Cardiac muscle cell (in vitro differentiated cells and primary cell): ENCODE measurements around the gene ZNF792. TPM values are rescaled to one million over a fixed set of nuclear protein-coding genes. Genes with fewer than 3 reads are reported as not detected.
"Not testable (repeated sequence)": the region's sequence is repeated elsewhere in the genome, so short reads cannot be mapped to it uniquely, and the experiment has no call there.

ENCODE experiments used
- DNase-seq, 2 donors: peaks; one replicate each; pipeline versions ENCODE4 v3.0.0 to v3.0.0-alpha.2; 2010 to 2017; ENCODE audit warnings: low read depth in 1 of 2, low spot score in 1 of 2
- H3K27ac ChIP-seq: fragments of 200-600 bp; sonication (generic); 2 replicates; pipeline ENCODE4 v1.5.1; 2016
- H3K27me3 ChIP-seq: fragments of 200-600 bp; sonication (generic); 2 replicates; pipeline ENCODE4 v1.6.0; 2016; ENCODE audit warnings: control low read depth
- H3K36me3 ChIP-seq: fragments of 200-600 bp; sonication (generic); 2 replicates; pipeline ENCODE4 v1.5.1; 2016; ENCODE audit warnings: control low read depth
- H3K4me1 ChIP-seq: fragments of 200-600 bp; sonication (generic); 2 replicates; pipeline ENCODE4 v1.8.1; 2017; ENCODE audit warnings: low read depth, mild to moderate bottlenecking, mixed run types
- H3K4me3 ChIP-seq: fragments of 200-600 bp; sonication (generic); 2 replicates; pipeline ENCODE4 v1.5.1; 2016; ENCODE audit warnings: mild to moderate bottlenecking
- H3K9me3 ChIP-seq: fragments of 200-600 bp; sonication (generic); 2 replicates; pipeline ENCODE4 v1.5.1; 2017; ENCODE audit warnings: low read depth, mild to moderate bottlenecking, control low read depth
- polyA plus RNA-seq: library from polyadenylated mRNA; unstranded; fragments of >200 nt; fragmentation: Nextera tagmentation; extraction: Ambion mirVana; gene quantifications from 2 replicates; pipeline ENCODE4 v1.2.1, GENCODE V29; 2016
- total RNA-seq: library from RNA; depleted of rRNA; stranded (reverse); fragments of >200 nt; gene quantifications from 2 replicates; pipeline ENCODE4 v1.2.3, GENCODE V29; 2016
- TF ChIP-seq, protein P1 (sequence below): IDR thresholded peaks from 2 replicates; pipeline ENCODE4 v1.5.1; 2012; ENCODE audit warnings: low read depth, mild to moderate bottlenecking, low read length

ZNF792 gene
- total and polyA plus RNA-seq, 2 experiments from 2014 or later = 2.6 to 14.0 TPM

DNA sequence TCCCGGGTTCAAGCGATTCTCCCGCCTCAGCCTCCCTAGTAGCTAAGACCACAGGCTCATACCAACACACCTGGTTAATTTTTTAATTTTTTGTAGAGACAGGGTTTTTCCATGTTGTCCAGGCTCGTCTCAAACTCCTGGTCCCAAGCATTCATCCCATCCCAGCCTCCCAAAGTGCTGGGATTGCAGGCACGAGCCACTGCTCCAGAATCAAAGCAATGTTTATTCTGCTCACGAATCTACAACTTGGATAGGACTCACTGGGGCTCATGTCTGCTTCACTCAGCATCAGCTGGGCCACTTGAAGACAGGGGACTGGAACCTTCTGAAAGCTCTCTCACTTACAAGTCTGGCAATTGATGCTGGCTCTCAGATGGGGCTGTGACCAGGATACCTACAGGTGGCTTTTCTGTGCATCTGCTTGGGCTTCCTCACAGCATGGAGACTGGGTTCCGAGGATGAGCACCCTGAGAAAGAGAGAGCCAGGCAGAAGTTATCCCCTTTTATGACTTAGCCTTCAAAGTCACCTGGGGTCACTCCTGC lies 8.2 kb upstream of the ZNF792 start:
- Histone ChIP-seq H3K27ac (no peak overlapping the region), H3K4me1 (no peaks in the 10 kb centered on the region), H3K36me3 (no peaks in the 10 kb centered on the region), H3K9me3 (no peaks in the 10 kb centered on the region), H3K4me3 (no peak overlapping the region), H3K27me3 (no peaks in the 10 kb centered on the region)
- no peak for DNase-seq
- TF ChIP-seq, protein P1, sequence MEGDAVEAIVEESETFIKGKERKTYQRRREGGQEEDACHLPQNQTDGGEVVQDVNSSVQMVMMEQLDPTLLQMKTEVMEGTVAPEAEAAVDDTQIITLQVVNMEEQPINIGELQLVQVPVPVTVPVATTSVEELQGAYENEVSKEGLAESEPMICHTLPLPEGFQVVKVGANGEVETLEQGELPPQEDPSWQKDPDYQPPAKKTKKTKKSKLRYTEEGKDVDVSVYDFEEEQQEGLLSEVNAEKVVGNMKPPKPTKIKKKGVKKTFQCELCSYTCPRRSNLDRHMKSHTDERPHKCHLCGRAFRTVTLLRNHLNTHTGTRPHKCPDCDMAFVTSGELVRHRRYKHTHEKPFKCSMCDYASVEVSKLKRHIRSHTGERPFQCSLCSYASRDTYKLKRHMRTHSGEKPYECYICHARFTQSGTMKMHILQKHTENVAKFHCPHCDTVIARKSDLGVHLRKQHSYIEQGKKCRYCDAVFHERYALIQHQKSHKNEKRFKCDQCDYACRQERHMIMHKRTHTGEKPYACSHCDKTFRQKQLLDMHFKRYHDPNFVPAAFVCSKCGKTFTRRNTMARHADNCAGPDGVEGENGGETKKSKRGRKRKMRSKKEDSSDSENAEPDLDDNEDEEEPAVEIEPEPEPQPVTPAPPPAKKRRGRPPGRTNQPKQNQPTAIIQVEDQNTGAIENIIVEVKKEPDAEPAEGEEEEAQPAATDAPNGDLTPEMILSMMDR = no peak

DNA sequence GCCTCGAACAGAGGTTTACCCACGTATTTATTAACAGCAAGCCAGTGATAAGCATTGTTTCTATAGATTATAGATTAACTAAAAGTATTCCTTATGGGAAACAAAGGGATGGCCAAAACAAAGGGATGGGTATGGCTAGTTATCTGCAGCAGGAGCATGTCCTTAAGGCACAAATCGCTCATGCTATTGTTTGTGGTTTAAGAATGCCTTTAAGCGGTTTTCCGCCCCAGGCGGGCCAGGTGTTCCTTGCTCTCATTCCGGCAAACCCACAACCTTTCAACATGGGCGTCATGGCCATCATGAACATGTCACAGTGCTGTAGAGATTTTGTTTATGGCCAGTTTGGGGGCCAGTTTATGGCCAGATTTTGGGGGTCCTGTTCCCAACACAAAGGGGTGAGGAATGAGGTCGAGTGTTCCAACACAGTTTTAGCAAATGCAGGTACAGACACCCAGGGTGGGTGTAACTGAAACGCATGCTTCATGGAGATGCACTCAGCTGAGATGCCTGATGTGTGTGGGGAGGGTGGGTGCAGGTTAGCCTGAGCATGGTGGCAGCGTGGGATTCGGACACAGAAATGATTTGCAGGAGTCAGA lies 6.3 kb upstream of the ZNF792 start:
- not testable (repeated sequence) for H3K4me3 ChIP-seq

DNA sequence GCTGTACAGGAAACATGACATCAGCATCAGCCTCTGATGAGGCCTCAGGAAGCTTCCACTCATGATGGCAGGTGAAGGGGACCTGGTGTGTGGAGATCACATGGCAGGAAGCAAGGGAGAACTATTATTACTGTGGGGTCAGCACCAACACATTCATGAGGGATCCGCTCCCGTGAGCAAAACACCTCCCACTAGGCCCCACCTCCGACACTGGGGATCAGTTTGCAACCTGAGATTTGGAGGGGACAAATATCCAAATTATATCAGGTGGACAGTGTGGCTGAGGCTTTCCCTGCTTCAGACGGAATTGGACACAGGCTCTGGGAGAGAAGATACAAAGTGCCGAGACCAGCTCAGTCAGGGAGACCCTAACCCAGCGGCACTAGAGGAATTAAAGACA lies 5.7 kb upstream of the ZNF792 start:
- Histone ChIP-seq H3K4me1 (no peaks in the 10 kb centered on the region), H3K27ac (no peak overlapping the region), H3K27me3 (no peaks in the 10 kb centered on the region), H3K9me3 (peaks cover 3% of the 10 kb centered on the region), H3K36me3 (no peaks in the 10 kb centered on the region), H3K4me3 (no peak overlapping the region)
- TF ChIP-seq, protein P1 = no peak
- DNase-seq = no peak

More for the DNA sequence above, 6.3 kb upstream of the ZNF792 start:
- not testable (repeated sequence) for H3K4me1 ChIP-seq, DNase-seq, H3K27me3 ChIP-seq, H3K9me3 ChIP-seq, H3K36me3 ChIP-seq, H3K27ac ChIP-seq

- H3K4me3 ChIP-seq = no peak overlapping the region
- H3K27ac ChIP-seq = no peak overlapping the region
- peaks cover 3% of the 10 kb centered on the region for H3K9me3 ChIP-seq
- no peaks in the 10 kb centered on the region for H3K36me3 ChIP-seq
- peaks cover 4% of the 10 kb centered on the region for H3K4me1 ChIP-seq
- DNase-seq = no peak
- H3K27me3 ChIP-seq = no peaks in the 10 kb centered on the region
- TF ChIP-seq, protein P1 = no peak
Observed at GRCh38 chr19:34967551-34967950, 3.5 kb upstream of the ZNF792 start.

- not testable (repeated sequence) for H3K27ac ChIP-seq, H3K4me3 ChIP-seq, H3K27me3 ChIP-seq, H3K9me3 ChIP-seq, H3K4me1 ChIP-seq, DNase-seq, H3K36me3 ChIP-seq
Observed at GRCh38 chr19:34965505-34965904, 1.5 kb upstream of the ZNF792 start.

DNA sequence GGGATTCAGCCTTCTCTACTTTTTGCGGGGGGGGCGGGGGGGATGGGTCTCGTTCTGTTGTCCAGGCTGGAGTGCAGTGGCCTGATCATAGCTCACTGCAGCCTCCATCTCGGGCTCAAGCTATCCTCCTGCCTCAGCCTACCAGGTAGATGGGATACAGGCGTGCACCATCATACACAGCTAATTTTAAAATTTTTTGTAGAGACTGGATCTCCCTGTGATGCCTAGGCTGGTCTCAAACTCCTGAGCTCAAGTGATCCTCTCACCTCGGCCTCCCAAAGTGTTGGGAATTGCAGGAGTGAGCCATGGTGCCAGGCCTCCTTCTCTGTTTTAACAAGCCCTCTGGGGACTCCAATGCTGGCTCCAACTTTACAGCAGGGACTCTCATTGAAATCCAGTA lies 569 bp upstream of the ZNF792 start:
- H3K4me3 ChIP-seq = no peak overlapping the region
- TF ChIP-seq, protein P1 = no peak
- H3K27me3 ChIP-seq = no peaks in the 10 kb centered on the region
- DNase-seq = no peak
- H3K9me3 ChIP-seq = peaks cover 3% of the 10 kb centered on the region
- H3K4me1 ChIP-seq = peaks cover 9% of the 10 kb centered on the region
- H3K27ac ChIP-seq = no peak overlapping the region
- H3K36me3 ChIP-seq = no peaks in the 10 kb centered on the region
